Activated CD8-positive, alpha-beta memory T cell treated with anti-CD3 and anti-CD28 coated beads, Interleukin-2, amount 50 U/mL, for 24 hours (primary cell): ENCODE data around the gene SLC30A5.

Source experiments
- DNase-seq: peaks from one replicate; pipeline ENCODE4 v3.0.0-alpha.2; 2020; ENCODE audit errors: extremely low read depth

The SLC30A5 gene

DNA sequence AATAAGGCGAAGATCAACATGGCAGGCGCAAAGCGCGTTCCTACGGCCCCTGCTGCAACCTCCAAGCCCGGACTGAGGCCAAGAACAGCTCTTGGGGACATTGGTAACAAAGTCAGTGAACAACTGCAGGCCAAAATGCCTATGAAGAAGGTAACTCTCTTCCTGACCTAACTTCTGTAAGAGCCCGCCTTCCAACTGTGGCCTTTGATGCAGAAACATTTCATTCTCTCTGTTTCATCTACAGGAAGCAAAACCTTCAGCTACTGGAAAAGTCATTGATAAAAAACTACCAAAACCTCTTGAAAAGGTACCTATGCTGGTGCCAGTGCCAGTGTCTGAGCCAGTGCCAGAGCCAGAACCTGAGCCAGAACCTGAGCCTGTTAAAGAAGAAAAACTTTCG, 74.1 kb downstream of the SLC30A5 start:
- DNase-seq = no peak

DNA sequence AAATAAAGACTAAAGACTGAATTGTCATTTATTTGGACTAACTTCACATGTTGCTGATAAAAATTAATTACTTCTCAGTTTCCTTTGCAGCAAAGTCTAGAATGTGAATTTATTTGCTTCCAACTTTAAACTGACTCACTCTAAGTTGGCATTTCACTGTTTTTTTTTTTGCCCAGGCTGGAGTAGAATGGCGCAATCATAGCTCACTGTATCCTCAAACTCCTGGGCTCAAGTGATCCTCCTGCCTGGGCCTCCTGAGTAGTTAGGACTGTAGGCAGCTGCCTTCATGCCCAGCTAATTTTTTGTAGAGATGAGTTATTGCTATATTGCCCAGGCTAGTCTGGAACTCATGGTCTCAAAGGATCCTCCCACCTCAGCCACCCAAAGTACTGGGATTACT, 76.7 kb downstream of the SLC30A5 start:
- no peak for DNase-seq

- DNase-seq = no peak
Measured at GRCh38 chr5:69170969-69171368, 77.2 kb downstream of the SLC30A5 start.
